Gastrocnemius medialis (tissue), 4 donors: ENCODE data around the gene MRGPRE. TPM values are rescaled to one million over a fixed set of nuclear protein-coding genes. Genes with fewer than 3 reads are reported as not detected.
"Not testable (repeated sequence)": the region's sequence is repeated elsewhere in the genome, so short reads cannot be mapped to it uniquely, and the experiment has no call there.

Experiments used
- ATAC-seq, 2 donors: fragments of 150-250 bp; one replicate each; pipeline ENCODE4 v1.9.1; 2016
- DNase-seq, 2 donors: peaks; one replicate each; pipeline ENCODE4 v3.0.0-alpha.2; 2019
- H3K27ac ChIP-seq, 4 donors: fragments of 200-600 bp; sonication (generic); 1 replicate in 1 of 4; 2 replicates in 3 of 4; pipeline ENCODE4 v1.5.1; 2016 to 2018; ENCODE audit warnings: mild to moderate bottlenecking in 2 of 4, moderate library complexity in 1 of 4
- H3K27me3 ChIP-seq, 3 donors: fragments of 200-600 bp; sonication (generic) in 2 of 3; 1 replicate in 1 of 3; 2 replicates in 2 of 3; pipeline versions ENCODE4 v1.5.1 to v1.6.0; 2016 to 2019; ENCODE audit warnings: mild to moderate bottlenecking in 1 of 3, moderate library complexity in 1 of 3
- H3K36me3 ChIP-seq, 2 donors: fragments of 200-600 bp; sonication (generic) in 1 of 2; one replicate each; pipeline ENCODE4 v1.5.1; 2017 to 2018
- H3K4me1 ChIP-seq, 2 donors: fragments of 200-600 bp; sonication (generic) in 1 of 2; one replicate each; pipeline ENCODE4 v1.5.1; 2016 to 2017; ENCODE audit warnings: mild to moderate bottlenecking in 2 of 2
- H3K4me3 ChIP-seq, 4 donors: fragments of 200-600 bp; sonication (generic) in 3 of 4; 1 replicate in 1 of 4; 2 replicates in 3 of 4; pipeline ENCODE4 v1.5.1; 2016 to 2019; ENCODE audit warnings: mild to moderate bottlenecking in 2 of 4
- H3K9me3 ChIP-seq, 3 donors: fragments of 200-600 bp; sonication (generic) in 2 of 3; 1 replicate in 1 of 3; 2 replicates in 2 of 3; pipeline ENCODE4 v1.5.1; 2016 to 2019
- CTCF ChIP-seq, 5 experiments: fragments of 450-650 bp in 3 of 5; fragments of 200-600 bp in 2 of 5; sonication (generic) in 2 of 5; IDR thresholded peaks in 4 of 5; conservative IDR thresholded peaks in 1 of 5; 1 replicate in 4 of 5; 2 replicates in 1 of 5; pipeline ENCODE4 v1.5.1; 2016 to 2019; ENCODE audit warnings: antibody characterized with exemption in 5 of 5, mild to moderate bottlenecking in 3 of 5, moderate library complexity in 3 of 5
- POLR2A ChIP-seq, 2 donors: fragments of 450-650 bp; IDR thresholded peaks; one replicate each; pipeline ENCODE4 v1.6.1; 2017; ENCODE audit warnings: antibody characterized with exemption in 2 of 2, mild to moderate bottlenecking in 2 of 2, moderate library complexity in 2 of 2
- in situ Hi-C, 4 donors: fragments of 200-750 bp; cut with MboI; loops; one replicate each; pipeline versions ENCODE4 v1.15.0 to v1.8.0; 2017; ENCODE audit warnings: low sequenced_read_pairs in 4 of 4
- intact Hi-C: fragments of 100-400 bp; cut with DNase I; formaldehyde crosslinking; loops from one replicate; pipeline ENCODE4 v1.15.1; 2023; ENCODE audit warnings: low total_unique reads
- total RNA-seq, 4 donors: library from RNA; depleted of rRNA; stranded (reverse); fragments of >200 nt; gene quantifications; one replicate each; pipeline versions ENCODE4 v1.1.0 to v1.2.3, GENCODE V29; 2016

The MRGPRE gene
- not detected for total RNA-seq

GRCh38 chr11:3231851-3232744 is at the start of gene MRGPRE:
TSS of gene MRGPRE (minus strand) at chr11:3232417. CDS start at chr11:3228799, 3,618 bp downstream.
- Histone ChIP-seq H3K36me3 (no peaks in the 10 kb centered on the region), H3K27me3 (peaks cover 10 to 20% (median 18%) of the 10 kb centered on the region in 3 donors), H3K4me1 (no peaks in the 10 kb centered on the region), H3K27ac (no peak within 1 kb of the TSS), H3K4me3 (peak within 1 kb of the TSS in 3 of 4 donors; percentile 7 to 25 (median 17)), H3K9me3 (no peaks in the 10 kb centered on the region)
- no peak for TF ChIP-seq POLR2A (IDR thresholded peaks at IDR 0.05)
- TF ChIP-seq CTCF (IDR thresholded peaks at IDR 0.05 in 4 of 5, conservative IDR thresholded peaks at IDR 0.05 in 1 of 5), result no peak
- DNase-seq, result no peak
- intact Hi-C loops (no loop called here), in situ Hi-C loops (loop anchor here in 1 of 4 donors (25.0 kb wide), 1 partner anchor 180 kb away; no protein-coding TSS in a partner anchor)
- peak in 1 of 2 donors; percentile 27 for ATAC-seq

- H3K9me3 ChIP-seq, intact Hi-C loops, H3K36me3 ChIP-seq, in situ Hi-C loops, DNase-seq, H3K27me3 ChIP-seq, H3K4me3 ChIP-seq, H3K4me1 ChIP-seq, ATAC-seq, H3K27ac ChIP-seq: not testable (repeated sequence)
These were observed 48.9 kb upstream of the MRGPRE start for GRCh38 chr11:3281146-3281545.

GRCh38 chr11:3280662-3281061 is 48.4 kb upstream of the MRGPRE start:
- intact Hi-C loops, H3K9me3 ChIP-seq, H3K4me3 ChIP-seq, H3K27ac ChIP-seq, DNase-seq, ATAC-seq, H3K4me1 ChIP-seq, H3K36me3 ChIP-seq, H3K27me3 ChIP-seq, in situ Hi-C loops: not testable (repeated sequence)

- in situ Hi-C loops, DNase-seq, H3K36me3 ChIP-seq, intact Hi-C loops, H3K4me3 ChIP-seq, H3K4me1 ChIP-seq, H3K27ac ChIP-seq, H3K27me3 ChIP-seq, H3K9me3 ChIP-seq: not testable (repeated sequence)
- ATAC-seq, result peak in 1 of 2 donors; percentile 62
These were observed 46.7 kb upstream of the MRGPRE start for GRCh38 chr11:3278922-3279321.

- in situ Hi-C loops, DNase-seq, H3K27ac ChIP-seq, H3K4me1 ChIP-seq, intact Hi-C loops, H3K4me3 ChIP-seq, H3K9me3 ChIP-seq, H3K36me3 ChIP-seq, ATAC-seq, H3K27me3 ChIP-seq: not testable (repeated sequence)
These were observed 41.4 kb upstream of the MRGPRE start for GRCh38 chr11:3273629-3274028.

- ATAC-seq, H3K27ac ChIP-seq, H3K4me3 ChIP-seq, DNase-seq, in situ Hi-C loops, H3K4me1 ChIP-seq, intact Hi-C loops, H3K27me3 ChIP-seq, H3K36me3 ChIP-seq, H3K9me3 ChIP-seq: not testable (repeated sequence)
These were observed 30.3 kb upstream of the MRGPRE start for GRCh38 chr11:3262548-3262947.

- DNase-seq, intact Hi-C loops, H3K9me3 ChIP-seq, H3K4me1 ChIP-seq, ATAC-seq, H3K4me3 ChIP-seq, in situ Hi-C loops, H3K36me3 ChIP-seq, H3K27ac ChIP-seq, H3K27me3 ChIP-seq: not testable (repeated sequence)
These were observed 29.6 kb upstream of the MRGPRE start for GRCh38 chr11:3261831-3262230.

- H3K4me3 ChIP-seq, ATAC-seq, intact Hi-C loops, H3K27ac ChIP-seq, in situ Hi-C loops, DNase-seq, H3K36me3 ChIP-seq, H3K4me1 ChIP-seq, H3K9me3 ChIP-seq, H3K27me3 ChIP-seq: not testable (repeated sequence)
These were observed 25.3 kb upstream of the MRGPRE start for GRCh38 chr11:3257509-3257908.

- H3K27me3 ChIP-seq, intact Hi-C loops, H3K36me3 ChIP-seq, H3K4me1 ChIP-seq, DNase-seq, H3K9me3 ChIP-seq, H3K4me3 ChIP-seq, H3K27ac ChIP-seq, in situ Hi-C loops, ATAC-seq: not testable (repeated sequence)
These were observed 23.0 kb upstream of the MRGPRE start for GRCh38 chr11:3255241-3255640.

GRCh38 chr11:3254773-3255172 is 22.6 kb upstream of the MRGPRE start:
- DNase-seq, H3K36me3 ChIP-seq, H3K4me3 ChIP-seq, H3K4me1 ChIP-seq, in situ Hi-C loops, H3K27me3 ChIP-seq, H3K27ac ChIP-seq, ATAC-seq, intact Hi-C loops, H3K9me3 ChIP-seq: not testable (repeated sequence)
